ENCODE data around the gene SART1.

The SART1 gene, protein sequence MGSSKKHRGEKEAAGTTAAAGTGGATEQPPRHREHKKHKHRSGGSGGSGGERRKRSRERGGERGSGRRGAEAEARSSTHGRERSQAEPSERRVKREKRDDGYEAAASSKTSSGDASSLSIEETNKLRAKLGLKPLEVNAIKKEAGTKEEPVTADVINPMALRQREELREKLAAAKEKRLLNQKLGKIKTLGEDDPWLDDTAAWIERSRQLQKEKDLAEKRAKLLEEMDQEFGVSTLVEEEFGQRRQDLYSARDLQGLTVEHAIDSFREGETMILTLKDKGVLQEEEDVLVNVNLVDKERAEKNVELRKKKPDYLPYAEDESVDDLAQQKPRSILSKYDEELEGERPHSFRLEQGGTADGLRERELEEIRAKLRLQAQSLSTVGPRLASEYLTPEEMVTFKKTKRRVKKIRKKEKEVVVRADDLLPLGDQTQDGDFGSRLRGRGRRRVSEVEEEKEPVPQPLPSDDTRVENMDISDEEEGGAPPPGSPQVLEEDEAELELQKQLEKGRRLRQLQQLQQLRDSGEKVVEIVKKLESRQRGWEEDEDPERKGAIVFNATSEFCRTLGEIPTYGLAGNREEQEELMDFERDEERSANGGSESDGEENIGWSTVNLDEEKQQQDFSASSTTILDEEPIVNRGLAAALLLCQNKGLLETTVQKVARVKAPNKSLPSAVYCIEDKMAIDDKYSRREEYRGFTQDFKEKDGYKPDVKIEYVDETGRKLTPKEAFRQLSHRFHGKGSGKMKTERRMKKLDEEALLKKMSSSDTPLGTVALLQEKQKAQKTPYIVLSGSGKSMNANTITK

DNA sequence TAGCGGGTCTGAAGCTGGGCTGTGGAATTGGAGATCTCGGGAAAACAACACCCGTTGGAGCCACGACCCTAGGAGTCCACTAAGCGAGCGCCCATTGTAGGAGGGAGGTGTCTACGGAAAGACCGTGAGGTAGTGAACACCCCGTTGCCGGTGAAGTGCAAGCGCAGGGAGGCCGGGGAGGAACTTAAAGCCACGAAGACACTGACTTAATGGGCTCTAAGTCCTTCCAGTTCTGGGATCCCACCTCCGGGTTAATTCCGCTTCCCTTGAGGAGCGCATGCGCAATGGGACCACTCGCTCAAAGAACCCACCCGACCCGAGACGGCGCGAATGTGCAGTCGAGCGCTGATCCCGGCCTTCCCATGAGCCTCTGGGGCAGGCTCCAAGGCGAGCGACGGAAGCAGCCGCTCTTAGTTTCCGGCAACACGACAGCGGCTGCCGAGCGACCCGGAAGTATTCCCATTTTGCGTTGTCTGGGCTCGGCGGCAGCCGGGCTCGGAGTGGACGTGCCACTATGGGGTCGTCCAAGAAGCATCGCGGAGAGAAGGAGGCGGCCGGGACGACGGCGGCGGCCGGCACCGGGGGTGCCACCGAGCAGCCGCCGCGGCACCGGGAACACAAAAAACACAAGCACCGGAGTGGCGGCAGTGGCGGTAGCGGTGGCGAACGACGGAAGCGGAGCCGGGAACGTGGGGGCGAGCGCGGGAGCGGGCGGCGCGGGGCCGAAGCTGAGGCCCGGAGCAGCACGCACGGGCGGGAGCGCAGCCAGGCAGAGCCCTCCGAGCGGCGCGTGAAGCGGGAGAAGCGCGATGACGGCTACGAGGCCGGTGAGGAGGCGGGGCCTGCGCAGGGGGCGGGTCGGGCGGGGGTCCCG lies at the start of gene SART1:
Gene SART1, plus strand, starts transcription at position 468 of the 874 bp plus-strand sequence. Its CDS starts 47 bp downstream, at position 515.
- no peak for TF ChIP-seq EZH2 (IDR thresholded peaks at IDR 0.05)
- TF ChIP-seq FOXP2 (optimal IDR thresholded peaks at IDR 0.05; ENCODE audit: control extremely low read depth, extremely low read length, insufficient read depth) = peak; percentile 36
- peak; percentile 97 for TF ChIP-seq POLR2AphosphoS5 (IDR thresholded peaks at IDR 0.05; ENCODE audit: borderline replicate concordance, low read depth, low read length)
- peak within 1 kb of the TSS; percentile 86 for H3K27ac ChIP-seq
- peaks cover 28% of the 10 kb centered on the region for H3K36me3 ChIP-seq (ENCODE audit: insufficient read depth, low read length)
- H3K9ac ChIP-seq (ENCODE audit: insufficient read length) = peak within 1 kb of the TSS; percentile 97
- DNase-seq (ENCODE audit: low read depth, low spot score) = peak; percentile 95
- no peaks in the 10 kb centered on the region for H3K9me3 ChIP-seq (ENCODE audit: low read depth, low read length)
- H3K4me3 ChIP-seq = peak within 1 kb of the TSS; percentile 95

DNA sequence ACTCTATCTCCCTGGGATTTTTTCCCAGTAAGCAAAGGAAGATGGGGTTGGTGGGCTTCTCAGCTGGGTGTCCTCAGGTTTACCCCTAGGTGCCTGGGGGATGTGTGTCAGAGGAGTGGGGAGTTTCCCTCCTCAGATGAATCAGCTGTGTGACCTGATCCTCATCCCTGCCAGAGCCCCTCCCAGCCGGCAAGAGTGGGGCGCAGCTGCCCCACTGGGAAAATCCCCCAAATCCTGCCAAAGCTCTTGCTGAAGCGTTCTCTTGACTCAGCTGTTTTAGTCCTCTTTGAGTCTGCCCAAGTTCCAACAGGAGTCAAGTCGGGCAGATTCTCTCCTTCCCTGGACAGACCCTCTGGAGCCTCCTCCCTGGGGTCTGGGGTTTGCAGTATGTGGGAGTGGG lies 48.7 kb upstream of the SART1 start:
- TF ChIP-seq FOXP2 (optimal IDR thresholded peaks at IDR 0.05; ENCODE audit: control extremely low read depth, extremely low read length, insufficient read depth) (no peak), POLR2AphosphoS5 (IDR thresholded peaks at IDR 0.05; ENCODE audit: borderline replicate concordance, low read depth, low read length) (no peak), EZH2 (IDR thresholded peaks at IDR 0.05) (no peak)
- no peak for DNase-seq (ENCODE audit: low read depth, low spot score)

DNA sequence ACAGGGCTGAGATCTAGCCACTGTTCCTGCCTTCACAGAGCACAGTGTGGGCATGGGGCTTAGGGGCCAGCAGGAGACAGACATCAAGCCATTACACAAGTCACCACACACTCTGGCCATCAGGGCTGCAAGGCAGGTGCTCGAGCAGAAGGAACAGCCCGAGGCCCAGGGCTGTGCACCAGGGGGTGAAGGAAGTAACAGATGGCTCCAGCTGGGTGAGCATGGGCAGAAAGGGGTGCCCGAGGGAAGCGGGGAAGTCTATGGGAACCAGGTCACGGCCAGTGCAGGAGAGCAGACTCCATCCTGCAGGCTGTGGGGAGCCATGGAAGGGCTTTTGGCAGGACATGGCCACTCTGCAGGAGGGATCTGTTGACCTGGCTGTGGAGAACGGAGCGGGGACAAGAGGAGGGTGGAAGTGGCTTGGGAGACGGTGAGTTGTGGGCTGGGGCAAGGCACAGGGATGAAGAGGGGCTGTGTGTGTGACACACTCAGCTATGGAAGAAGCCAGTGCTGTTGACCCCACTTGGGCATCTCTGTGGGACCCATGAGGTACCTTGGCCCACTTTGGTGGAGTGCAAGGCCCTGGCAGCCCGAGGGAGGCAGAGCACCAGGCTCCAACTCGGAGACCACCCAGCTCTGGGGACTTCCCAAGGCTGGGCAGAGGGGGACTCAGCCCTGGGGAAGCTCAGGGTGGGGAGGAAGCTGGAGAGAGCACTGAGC lies 46.3 kb upstream of the SART1 start:
- Histone ChIP-seq H3K9ac (ENCODE audit: insufficient read length) (no peak overlapping the region), H3K36me3 (ENCODE audit: insufficient read depth, low read length) (no peaks in the 10 kb centered on the region), H3K9me3 (ENCODE audit: low read depth, low read length) (no peaks in the 10 kb centered on the region), H3K4me3 (no peak overlapping the region), H3K27ac (no peak overlapping the region)
- TF ChIP-seq FOXP2 (optimal IDR thresholded peaks at IDR 0.05; ENCODE audit: control extremely low read depth, extremely low read length, insufficient read depth) = no peak
- TF ChIP-seq POLR2AphosphoS5 (IDR thresholded peaks at IDR 0.05; ENCODE audit: borderline replicate concordance, low read depth, low read length) = no peak
- no peak for TF ChIP-seq EZH2 (IDR thresholded peaks at IDR 0.05)
- no peak for DNase-seq (ENCODE audit: low read depth, low spot score)

More for the DNA sequence above, 48.7 kb upstream of the SART1 start:
- Histone ChIP-seq H3K27ac (no peak overlapping the region), H3K4me3 (no peak overlapping the region), H3K9ac (ENCODE audit: insufficient read length) (no peak overlapping the region), H3K9me3 (ENCODE audit: low read depth, low read length) (no peaks in the 10 kb centered on the region), H3K36me3 (ENCODE audit: insufficient read depth, low read length) (no peaks in the 10 kb centered on the region)

DNA sequence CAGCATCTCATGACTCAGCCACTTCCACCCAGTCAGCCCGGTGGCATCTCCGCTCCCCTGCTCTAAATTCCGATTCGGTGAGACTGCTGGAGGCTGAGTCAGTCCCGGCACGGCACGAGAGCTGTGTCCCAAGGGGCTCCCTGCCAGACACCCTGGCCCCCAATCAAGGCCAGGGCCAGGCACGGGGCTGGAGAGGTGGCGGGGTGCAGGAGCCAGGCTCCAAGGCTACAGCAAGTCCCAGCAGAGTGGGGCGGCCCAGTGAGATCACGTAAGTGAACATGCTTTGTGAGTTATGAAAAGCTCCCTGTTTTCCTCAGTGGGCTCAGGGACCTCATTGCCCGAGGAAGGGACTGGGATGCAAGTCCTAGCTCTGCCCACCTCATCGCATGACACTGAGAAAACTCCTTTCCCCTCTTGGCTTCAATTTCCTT lies 45.7 kb upstream of the SART1 start:
- no peak for TF ChIP-seq FOXP2 (optimal IDR thresholded peaks at IDR 0.05; ENCODE audit: control extremely low read depth, extremely low read length, insufficient read depth)
- no peak for TF ChIP-seq EZH2 (IDR thresholded peaks at IDR 0.05)
- TF ChIP-seq POLR2AphosphoS5 (IDR thresholded peaks at IDR 0.05; ENCODE audit: borderline replicate concordance, low read depth, low read length) = no peak
- H3K36me3 ChIP-seq (ENCODE audit: insufficient read depth, low read length) = no peaks in the 10 kb centered on the region
- no peaks in the 10 kb centered on the region for H3K9me3 ChIP-seq (ENCODE audit: low read depth, low read length)
- H3K9ac ChIP-seq (ENCODE audit: insufficient read length) = no peak overlapping the region
- H3K4me3 ChIP-seq = no peak overlapping the region
- H3K27ac ChIP-seq = peak overlapping the region; percentile 26; the same call in 1 of the 2 replicates
- no peak for DNase-seq (ENCODE audit: low read depth, low spot score)

DNA sequence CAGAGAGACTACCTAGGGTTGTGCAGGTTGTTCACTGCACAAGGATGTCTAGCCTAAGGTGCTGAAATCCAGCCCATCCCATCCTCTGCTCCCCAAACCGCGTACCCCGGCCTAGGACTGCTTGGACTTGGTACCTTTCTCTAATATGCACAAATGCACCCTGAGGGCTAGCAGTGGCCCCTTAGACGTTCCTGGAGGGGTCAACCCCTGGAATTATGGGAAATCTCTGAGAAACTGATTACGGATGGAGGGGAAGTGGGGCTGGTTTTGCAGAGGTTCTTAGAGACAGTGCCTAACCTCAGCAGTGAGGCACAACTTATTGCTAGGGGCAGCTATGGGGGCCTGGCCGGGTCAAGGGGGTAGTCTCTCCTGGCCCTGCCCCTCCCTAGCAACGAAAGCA lies 45.1 kb upstream of the SART1 start:
- H3K4me3 ChIP-seq = no peak overlapping the region
- H3K9ac ChIP-seq (ENCODE audit: insufficient read length) = no peak overlapping the region

DNA sequence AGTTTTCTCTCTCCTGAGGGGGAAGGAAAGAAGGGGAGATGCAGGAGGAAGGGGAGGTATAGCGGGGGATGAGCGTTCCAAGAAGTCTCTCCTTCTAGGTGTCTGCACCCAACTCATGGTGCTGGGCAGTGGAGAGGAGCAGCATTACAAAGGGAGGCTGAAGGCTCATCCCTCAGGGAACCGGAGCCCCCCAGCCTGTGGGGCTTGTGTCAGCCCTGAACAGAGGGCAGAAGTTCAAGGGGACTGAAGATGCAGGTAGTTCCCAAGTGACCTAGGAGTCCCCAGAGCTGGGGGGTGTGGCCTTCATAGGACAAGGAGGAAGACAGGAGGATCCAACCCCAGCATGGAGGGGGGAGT lies 44.5 kb upstream of the SART1 start:
- H3K36me3 ChIP-seq (ENCODE audit: insufficient read depth, low read length) = no peaks in the 10 kb centered on the region
- TF ChIP-seq POLR2AphosphoS5 (IDR thresholded peaks at IDR 0.05; ENCODE audit: borderline replicate concordance, low read depth, low read length) (no peak), EZH2 (IDR thresholded peaks at IDR 0.05) (no peak), FOXP2 (optimal IDR thresholded peaks at IDR 0.05; ENCODE audit: control extremely low read depth, extremely low read length, insufficient read depth) (no peak)
- no peak overlapping the region for H3K9ac ChIP-seq (ENCODE audit: insufficient read length)
- no peaks in the 10 kb centered on the region for H3K9me3 ChIP-seq (ENCODE audit: low read depth, low read length)
- DNase-seq (ENCODE audit: low read depth, low spot score) = no peak
- H3K4me3 ChIP-seq = no peak overlapping the region
- no peak overlapping the region for H3K27ac ChIP-seq

More for the DNA sequence above, 45.1 kb upstream of the SART1 start:
- TF ChIP-seq EZH2 (IDR thresholded peaks at IDR 0.05) = no peak
- TF ChIP-seq FOXP2 (optimal IDR thresholded peaks at IDR 0.05; ENCODE audit: control extremely low read depth, extremely low read length, insufficient read depth) = no peak
- TF ChIP-seq POLR2AphosphoS5 (IDR thresholded peaks at IDR 0.05; ENCODE audit: borderline replicate concordance, low read depth, low read length) = no peak
- no peak overlapping the region for H3K27ac ChIP-seq
- no peak for DNase-seq (ENCODE audit: low read depth, low spot score)
- H3K36me3 ChIP-seq (ENCODE audit: insufficient read depth, low read length) = no peaks in the 10 kb centered on the region
- H3K9me3 ChIP-seq (ENCODE audit: low read depth, low read length) = no peaks in the 10 kb centered on the region

DNA sequence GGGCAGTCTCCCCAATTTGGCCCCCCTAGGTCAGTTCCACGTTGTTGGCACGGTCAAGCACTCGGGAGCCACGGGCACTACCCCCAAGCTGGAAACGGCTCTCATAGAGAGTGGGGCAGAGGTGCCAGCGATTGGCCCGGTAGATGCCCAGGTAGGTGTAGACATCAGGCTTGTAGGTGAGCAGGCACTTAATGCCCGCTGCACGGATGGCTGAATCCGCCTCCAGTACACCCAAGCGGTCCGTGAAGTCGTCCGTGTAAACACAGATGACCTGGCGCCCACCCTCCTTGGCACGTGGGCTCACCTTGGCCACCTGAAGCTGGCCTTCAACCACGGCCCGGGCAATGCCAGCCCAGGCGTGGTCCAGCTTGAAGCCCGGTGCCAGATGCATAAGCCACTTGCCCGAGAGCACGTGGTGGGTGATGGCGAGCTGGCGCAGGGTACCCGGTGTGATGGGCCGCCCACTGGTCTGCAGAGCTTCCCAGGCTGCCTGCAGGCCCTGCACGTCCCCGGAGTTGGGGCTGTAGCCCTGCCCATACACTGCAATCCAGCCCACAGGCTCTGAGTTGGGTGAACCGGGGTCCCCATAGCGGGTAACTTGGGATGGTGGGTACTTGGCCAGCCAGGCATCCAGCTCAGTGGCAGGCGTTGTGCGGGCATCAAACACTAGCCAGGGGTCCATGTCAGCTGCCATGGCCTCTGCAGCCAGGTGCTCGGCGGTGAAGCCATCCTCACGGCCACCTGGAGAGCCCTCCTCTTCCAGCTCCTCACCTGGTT lies 43.9 kb upstream of the SART1 start:
- no peak for DNase-seq (ENCODE audit: low read depth, low spot score)

More for the DNA sequence above, 43.9 kb upstream of the SART1 start:
- Histone ChIP-seq H3K27ac (no peak overlapping the region), H3K36me3 (ENCODE audit: insufficient read depth, low read length) (no peaks in the 10 kb centered on the region; the same call in 1 of the 2 replicates), H3K9me3 (ENCODE audit: low read depth, low read length) (no peaks in the 10 kb centered on the region), H3K9ac (ENCODE audit: insufficient read length) (peak overlapping the region; percentile 97), H3K4me3 (peak overlapping the region; percentile 98)
- TF ChIP-seq FOXP2 (optimal IDR thresholded peaks at IDR 0.05; ENCODE audit: control extremely low read depth, extremely low read length, insufficient read depth) = no peak
- no peak; the same call in 1 of the 2 replicates for TF ChIP-seq POLR2AphosphoS5 (IDR thresholded peaks at IDR 0.05; ENCODE audit: borderline replicate concordance, low read depth, low read length)
- no peak for TF ChIP-seq EZH2 (IDR thresholded peaks at IDR 0.05)

Data from SK-N-MC (cell line).